Stimulated activated memory B cell treated with anti-CD40 and anti-IgM and Interleukin-4, amounts not matched to agents 10 μg/mL and 1 μg/mL and 100 μg/mL, for 72 hours (primary cell): ENCODE measurements around the gene UBE2R2.
"Not testable (repeated sequence)": the region's sequence is repeated elsewhere in the genome, so short reads cannot be mapped to it uniquely, and the experiment has no call there.

ENCODE experiments used
- ATAC-seq: fragments of 150-1000 bp; cut with Tn5 transposase; 2 replicates; pipeline ENCODE4 v1.10.0; 2021
- H3K27ac Mint-ChIP-seq: one replicate; pipeline ENCODE4 v1.8.0; 2022; ENCODE audit warnings: mild to moderate bottlenecking, mixed read lengths
- H3K27me3 Mint-ChIP-seq: one replicate; pipeline ENCODE4 v1.8.0; 2022; ENCODE audit warnings: mixed read lengths
- H3K36me3 Mint-ChIP-seq: one replicate; pipeline ENCODE4 v1.8.0; 2022; ENCODE audit warnings: mixed read lengths
- H3K4me1 Mint-ChIP-seq: one replicate; pipeline ENCODE4 v1.8.0; 2022; ENCODE audit warnings: mixed read lengths
- H3K4me3 Mint-ChIP-seq: one replicate; pipeline ENCODE4 v1.8.0; 2022; ENCODE audit warnings: mild to moderate bottlenecking, moderate library complexity, mixed read lengths
- H3K9me3 Mint-ChIP-seq: one replicate; pipeline ENCODE4 v1.8.0; 2022; ENCODE audit warnings: mixed read lengths

Gene UBE2R2

GRCh38 chr9:33939924-33940874 lies 123.2 kb downstream of the UBE2R2 start:
- Mint-ChIP-seq H3K4me1 (no peaks in the 10 kb centered on the region), H3K36me3 (peaks cover 77% of the 10 kb centered on the region), H3K9me3 (no peaks in the 10 kb centered on the region), H3K27ac (no peak overlapping the region), H3K4me3 (no peak overlapping the region), H3K27me3 (no peaks in the 10 kb centered on the region)
- no peak for ATAC-seq

DNA sequence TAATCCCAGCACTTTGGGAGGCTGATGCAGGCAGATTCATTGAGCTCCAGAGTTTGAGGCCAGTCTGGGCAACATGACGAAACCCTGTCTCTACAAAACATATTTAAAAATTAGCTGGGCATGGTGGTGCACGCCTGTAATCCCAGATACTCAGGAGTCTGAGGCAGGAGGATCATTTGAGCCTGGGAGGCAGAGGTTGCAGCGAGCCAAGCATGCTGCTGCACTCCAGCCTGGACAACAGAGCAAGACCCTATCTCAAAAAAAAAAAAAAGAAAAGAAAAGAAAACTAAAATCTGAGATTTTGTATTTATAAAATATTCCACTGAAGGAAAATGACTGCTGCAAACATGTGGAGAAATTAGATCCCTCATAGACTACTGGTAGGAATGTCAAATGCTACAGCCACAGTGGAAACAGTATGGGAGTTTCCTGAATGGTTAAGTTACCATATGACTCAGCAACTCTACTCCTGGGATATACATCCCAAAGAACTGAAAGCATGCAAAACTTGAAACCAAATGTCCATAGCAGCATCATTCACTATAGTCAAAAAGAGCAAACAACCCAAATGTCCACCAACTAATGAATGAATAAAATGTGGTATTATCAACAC lies 125.6 kb downstream of the UBE2R2 start:
- H3K36me3 Mint-ChIP-seq, result peaks cover 87% of the 10 kb centered on the region

GRCh38 chr9:33943389-33943788 lies 126.4 kb downstream of the UBE2R2 start:
- no peaks in the 10 kb centered on the region for H3K9me3 Mint-ChIP-seq
- peaks cover 90% of the 10 kb centered on the region for H3K36me3 Mint-ChIP-seq

More for the DNA sequence above, 125.6 kb downstream of the UBE2R2 start:
- no peak for ATAC-seq
- no peak overlapping the region for H3K27ac Mint-ChIP-seq
- H3K9me3 Mint-ChIP-seq, result no peaks in the 10 kb centered on the region
- no peaks in the 10 kb centered on the region for H3K27me3 Mint-ChIP-seq
- H3K4me3 Mint-ChIP-seq, result no peak overlapping the region
- H3K4me1 Mint-ChIP-seq, result no peaks in the 10 kb centered on the region

GRCh38 chr9:33946779-33947535 lies 130.0 kb downstream of the UBE2R2 start:
- H3K36me3 Mint-ChIP-seq, result peaks cover 77% of the 10 kb centered on the region
- H3K4me3 Mint-ChIP-seq, result no peak overlapping the region
- H3K27ac Mint-ChIP-seq, result no peak overlapping the region
- ATAC-seq, result no peak
- H3K27me3 Mint-ChIP-seq, result no peaks in the 10 kb centered on the region
- H3K9me3 Mint-ChIP-seq, result no peaks in the 10 kb centered on the region
- no peaks in the 10 kb centered on the region for H3K4me1 Mint-ChIP-seq

More at GRCh38 chr9:33943389-33943788, 126.4 kb downstream of the UBE2R2 start:
- no peaks in the 10 kb centered on the region for H3K27me3 Mint-ChIP-seq
- no peak overlapping the region for H3K27ac Mint-ChIP-seq
- H3K4me1 Mint-ChIP-seq, result no peaks in the 10 kb centered on the region
- ATAC-seq, result no peak
- H3K4me3 Mint-ChIP-seq, result no peak overlapping the region

GRCh38 chr9:33950371-33950770 lies 133.4 kb downstream of the UBE2R2 start:
- Mint-ChIP-seq H3K27ac (no peak overlapping the region), H3K27me3 (no peaks in the 10 kb centered on the region), H3K4me1 (no peaks in the 10 kb centered on the region), H3K9me3 (no peaks in the 10 kb centered on the region), H3K4me3 (no peak overlapping the region), H3K36me3 (peaks cover 77% of the 10 kb centered on the region)
- ATAC-seq, result no peak

DNA sequence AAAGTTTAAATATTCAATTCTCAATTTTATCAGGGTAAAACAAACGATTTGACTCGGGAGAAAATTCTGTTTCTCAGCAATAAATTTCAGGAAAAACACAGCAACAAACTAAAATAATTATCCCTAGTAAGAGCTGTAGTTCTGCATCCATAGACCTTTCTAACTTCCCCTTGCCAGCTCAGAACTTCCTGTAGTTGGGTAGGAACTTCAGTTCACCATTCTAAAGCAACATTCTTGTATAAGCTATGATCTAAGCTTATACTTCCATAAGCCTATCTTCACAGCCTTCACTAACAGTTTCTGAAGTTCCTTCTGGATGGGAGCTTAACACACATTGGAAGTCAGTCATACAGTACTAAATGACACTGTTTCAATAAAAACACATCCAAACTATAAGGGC lies 135.1 kb downstream of the UBE2R2 start:
- H3K27ac Mint-ChIP-seq, result peak overlapping the region; percentile 40
- no peaks in the 10 kb centered on the region for H3K4me1 Mint-ChIP-seq
- H3K4me3 Mint-ChIP-seq, result no peak overlapping the region
- ATAC-seq, result no peak
- no peaks in the 10 kb centered on the region for H3K9me3 Mint-ChIP-seq
- no peaks in the 10 kb centered on the region for H3K27me3 Mint-ChIP-seq
- peaks cover 74% of the 10 kb centered on the region for H3K36me3 Mint-ChIP-seq

- H3K27me3 Mint-ChIP-seq, result no peaks in the 10 kb centered on the region
- no peak overlapping the region for H3K4me3 Mint-ChIP-seq
- H3K36me3 Mint-ChIP-seq, result peaks cover 67% of the 10 kb centered on the region
- ATAC-seq, result no peak
- H3K4me1 Mint-ChIP-seq, result no peaks in the 10 kb centered on the region
- no peaks in the 10 kb centered on the region for H3K9me3 Mint-ChIP-seq
- no peak overlapping the region for H3K27ac Mint-ChIP-seq
Observed at GRCh38 chr9:33956544-33956943, 139.6 kb downstream of the UBE2R2 start.

DNA sequence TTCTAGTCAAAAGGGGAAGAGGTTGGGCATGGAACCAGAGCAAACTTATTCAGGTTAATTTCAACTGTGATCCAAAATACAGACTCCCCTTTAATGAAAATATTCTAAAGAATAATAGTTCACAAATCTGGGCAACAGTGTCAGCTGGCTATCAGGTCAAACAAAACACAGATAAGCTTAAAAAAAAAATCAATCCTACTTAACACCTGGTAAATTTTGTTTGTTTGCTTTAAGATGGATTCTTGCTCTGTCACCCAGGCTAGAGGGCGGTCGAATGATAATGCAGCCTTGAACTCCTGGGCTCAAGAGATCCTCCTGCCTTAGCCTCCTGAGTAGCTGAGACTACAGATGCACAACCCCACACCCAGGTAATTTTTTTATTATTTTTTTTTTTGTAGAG lies 142.8 kb downstream of the UBE2R2 start:
- no peak for ATAC-seq
- Mint-ChIP-seq H3K4me1 (no peaks in the 10 kb centered on the region), H3K9me3 (no peaks in the 10 kb centered on the region), H3K27me3 (no peaks in the 10 kb centered on the region), H3K27ac (no peak overlapping the region), H3K4me3 (no peak overlapping the region), H3K36me3 (peaks cover 52% of the 10 kb centered on the region)

GRCh38 chr9:33962468-33962867 lies 145.5 kb downstream of the UBE2R2 start:
- ATAC-seq, H3K27ac Mint-ChIP-seq, H3K27me3 Mint-ChIP-seq, H3K4me3 Mint-ChIP-seq, H3K4me1 Mint-ChIP-seq, H3K9me3 Mint-ChIP-seq: not testable (repeated sequence)
- H3K36me3 Mint-ChIP-seq, result peaks cover 39% of the 10 kb centered on the region

DNA sequence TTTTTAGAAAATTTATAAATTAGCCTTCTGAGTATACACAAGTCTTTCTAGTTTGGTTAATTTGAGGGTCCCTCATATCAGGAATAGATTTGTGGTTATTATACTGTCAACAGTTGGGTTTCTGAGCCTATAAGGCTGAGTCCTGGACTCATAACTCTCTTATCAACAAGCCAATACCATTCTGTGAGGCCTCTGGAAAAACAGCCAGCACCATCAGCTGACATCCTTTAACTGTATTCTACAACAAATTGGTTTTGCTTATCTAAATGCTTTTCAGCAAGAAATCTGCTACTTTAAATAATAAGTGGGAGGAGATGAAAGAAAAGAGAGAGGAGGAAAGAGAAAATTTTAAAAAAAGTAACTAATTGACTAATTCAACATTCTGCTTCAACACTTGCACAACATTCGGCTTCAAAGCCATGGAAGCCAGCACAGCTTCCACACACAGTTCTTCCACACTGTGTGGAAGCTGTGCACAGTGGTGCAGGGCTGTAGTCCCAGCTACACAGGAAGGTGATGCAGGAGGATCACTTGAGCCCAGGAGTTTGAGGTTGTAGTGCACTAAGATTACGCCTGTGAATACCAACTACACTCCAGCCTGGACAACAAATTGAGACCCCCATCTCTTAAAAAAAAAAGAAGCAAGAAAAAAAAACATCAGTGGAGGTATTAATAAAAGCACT lies 147.3 kb downstream of the UBE2R2 start:
- no peaks in the 10 kb centered on the region for H3K27me3 Mint-ChIP-seq
- no peaks in the 10 kb centered on the region for H3K4me1 Mint-ChIP-seq
- no peaks in the 10 kb centered on the region for H3K9me3 Mint-ChIP-seq
- no peak overlapping the region for H3K4me3 Mint-ChIP-seq
- no peak for ATAC-seq
- H3K27ac Mint-ChIP-seq, result no peak overlapping the region
- H3K36me3 Mint-ChIP-seq, result peaks cover 47% of the 10 kb centered on the region
